HUES48 (cell line): ENCODE measurements around the gene PPP1R8.
"Not testable (repeated sequence)": the region's sequence is repeated elsewhere in the genome, so short reads cannot be mapped to it uniquely, and the experiment has no call there.

Source experiments
- H3K27ac ChIP-seq: one replicate; pipeline ENCODE4 v1.7.0; 2013; ENCODE audit warnings: low read depth, low read length, inconsistent platforms
- H3K27me3 ChIP-seq: 2 replicates; pipeline ENCODE4 v1.6.1; 2013; ENCODE audit warnings: mild to moderate bottlenecking, low read length; ENCODE audit not compliant: control insufficient read depth, insufficient read depth
- H3K36me3 ChIP-seq: 2 replicates; pipeline ENCODE4 v1.6.1; 2013; ENCODE audit warnings: low read length; ENCODE audit not compliant: control insufficient read depth, insufficient read depth
- H3K4me1 ChIP-seq: 2 replicates; pipeline ENCODE4 v1.6.1; 2013; ENCODE audit warnings: mild to moderate bottlenecking, low read length; ENCODE audit not compliant: control insufficient read depth, insufficient read depth
- H3K4me3 ChIP-seq: 2 replicates; pipeline ENCODE4 v1.5.1; 2013; ENCODE audit warnings: mild to moderate bottlenecking, low read depth, low read length
- H3K9ac ChIP-seq: 2 replicates; pipeline ENCODE4 v1.6.1; 2013; ENCODE audit warnings: mild to moderate bottlenecking, low read depth, low read length, moderate library complexity
- H3K9me3 ChIP-seq: 2 replicates; pipeline ENCODE4 v1.6.1; 2013; ENCODE audit warnings: low read length; ENCODE audit not compliant: control insufficient read depth, insufficient read depth

The PPP1R8 gene

GRCh38 chr1:27808131-27808530 lies 22.5 kb upstream of the PPP1R8 start:
- Histone ChIP-seq H3K36me3 (peaks cover 15% of the 10 kb centered on the region; the same call in 1 of the 2 replicates), H3K4me1 (peaks cover 17% of the 10 kb centered on the region)
- not testable (repeated sequence) for H3K9ac ChIP-seq, H3K27ac ChIP-seq, H3K4me3 ChIP-seq, H3K9me3 ChIP-seq, H3K27me3 ChIP-seq

GRCh38 chr1:27809883-27810282 lies 20.7 kb upstream of the PPP1R8 start:
- no peak overlapping the region for H3K4me3 ChIP-seq
- no peak overlapping the region for H3K9ac ChIP-seq
- no peak overlapping the region for H3K27ac ChIP-seq
- no peaks in the 10 kb centered on the region for H3K9me3 ChIP-seq
- peaks cover 17% of the 10 kb centered on the region for H3K4me1 ChIP-seq
- H3K27me3 ChIP-seq, result no peaks in the 10 kb centered on the region
- peaks cover 9% of the 10 kb centered on the region; the same call in 1 of the 2 replicates for H3K36me3 ChIP-seq

GRCh38 chr1:27811741-27812500 lies 18.7 kb upstream of the PPP1R8 start:
- Histone ChIP-seq H3K27ac (no peak overlapping the region), H3K27me3 (no peaks in the 10 kb centered on the region), H3K4me1 (peaks cover 11% of the 10 kb centered on the region), H3K9ac (no peak overlapping the region), H3K36me3 (peaks cover 4% of the 10 kb centered on the region; the same call in 1 of the 2 replicates), H3K9me3 (no peaks in the 10 kb centered on the region), H3K4me3 (no peak overlapping the region)

- Histone ChIP-seq H3K4me1 (no peaks in the 10 kb centered on the region), H3K27ac (peak overlapping the region; percentile 60), H3K9ac (0 out of 2 replicates have a peak overlapping the region, but pooled peaks have one; percentile 31), H3K36me3 (peaks cover 15% of the 10 kb centered on the region; the same call in 1 of the 2 replicates), H3K4me3 (no peak overlapping the region), H3K9me3 (no peaks in the 10 kb centered on the region), H3K27me3 (no peaks in the 10 kb centered on the region)
Measured at GRCh38 chr1:27816921-27817630, 13.5 kb upstream of the PPP1R8 start.

- Histone ChIP-seq H3K27me3 (no peaks in the 10 kb centered on the region), H3K9me3 (no peaks in the 10 kb centered on the region), H3K4me1 (no peaks in the 10 kb centered on the region), H3K27ac (no peak overlapping the region), H3K9ac (no peak overlapping the region), H3K36me3 (peaks cover 11% of the 10 kb centered on the region; the same call in 1 of the 2 replicates), H3K4me3 (no peak overlapping the region)
Measured at GRCh38 chr1:27821761-27822315, 8.7 kb upstream of the PPP1R8 start.

DNA sequence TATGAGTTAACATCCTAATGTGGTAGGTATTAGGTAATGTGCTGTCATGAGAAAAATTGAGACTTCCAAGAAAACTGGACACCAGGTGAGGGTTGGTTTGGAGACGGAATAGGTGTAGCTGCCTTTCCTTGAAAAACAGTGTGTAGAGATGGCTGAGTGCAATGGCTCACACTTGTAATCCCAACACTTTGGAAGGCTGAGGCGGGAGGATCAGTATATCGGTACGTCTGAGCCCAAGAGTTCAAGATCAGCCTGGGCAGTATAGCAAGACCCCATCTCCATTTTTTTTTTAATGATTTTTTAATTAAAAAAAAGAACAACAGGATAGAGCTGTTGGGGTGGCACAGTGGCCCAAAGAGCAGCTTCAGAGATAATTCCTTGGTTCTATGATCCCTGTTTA lies 6.8 kb upstream of the PPP1R8 start:
- Histone ChIP-seq H3K36me3 (peaks cover 8% of the 10 kb centered on the region; the same call in 1 of the 2 replicates), H3K27ac (no peak overlapping the region), H3K9me3 (no peaks in the 10 kb centered on the region), H3K27me3 (no peaks in the 10 kb centered on the region), H3K9ac (no peak overlapping the region), H3K4me1 (no peaks in the 10 kb centered on the region), H3K4me3 (no peak overlapping the region)

GRCh38 chr1:27824411-27824810 lies 6.2 kb upstream of the PPP1R8 start:
- no peak overlapping the region for H3K27ac ChIP-seq
- no peaks in the 10 kb centered on the region for H3K27me3 ChIP-seq
- H3K36me3 ChIP-seq, result peaks cover 7% of the 10 kb centered on the region; the same call in 1 of the 2 replicates
- no peaks in the 10 kb centered on the region for H3K4me1 ChIP-seq
- no peaks in the 10 kb centered on the region for H3K9me3 ChIP-seq
- H3K4me3 ChIP-seq, result no peak overlapping the region
- no peak overlapping the region for H3K9ac ChIP-seq

GRCh38 chr1:27829339-27829960 lies 1.1 kb upstream of the PPP1R8 start:
- H3K36me3 ChIP-seq, result peaks cover 22% of the 10 kb centered on the region
- not testable (repeated sequence) for H3K9me3 ChIP-seq, H3K4me1 ChIP-seq, H3K9ac ChIP-seq, H3K27me3 ChIP-seq, H3K4me3 ChIP-seq
- H3K27ac ChIP-seq, result peak overlapping the region; percentile 48

GRCh38 chr1:27831568-27832410 lies 1.2 kb downstream of the PPP1R8 start:
- Histone ChIP-seq H3K27ac (peak overlapping the region; percentile 97), H3K4me1 (peaks cover 7% of the 10 kb centered on the region), H3K36me3 (peaks cover 42% of the 10 kb centered on the region)

DNA sequence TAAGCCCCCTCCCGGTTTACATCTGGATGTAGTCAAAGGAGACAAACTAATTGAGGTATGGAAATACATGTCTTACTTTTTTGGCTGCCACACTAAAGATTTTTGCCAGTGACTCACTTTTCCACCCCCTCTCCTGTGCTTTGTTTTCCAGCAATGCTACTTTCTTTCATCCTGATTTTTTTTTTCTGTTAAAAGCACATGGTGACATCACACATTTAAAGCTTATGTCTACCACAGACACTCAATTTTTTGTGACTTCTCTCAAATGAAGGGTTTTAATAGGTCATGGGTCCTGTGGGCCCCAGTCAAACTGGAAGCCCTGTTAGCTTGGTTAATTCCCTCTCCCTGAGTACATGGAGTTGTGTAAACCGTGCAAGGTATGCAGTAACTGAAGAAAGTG lies 2.2 kb downstream of the PPP1R8 start:
- Histone ChIP-seq H3K4me3 (no peak overlapping the region), H3K27ac (no peak overlapping the region)

More at GRCh38 chr1:27831568-27832410, 1.2 kb downstream of the PPP1R8 start:
- Histone ChIP-seq H3K9me3 (no peaks in the 10 kb centered on the region), H3K4me3 (peak overlapping the region; percentile 91), H3K9ac (peak overlapping the region; percentile 98), H3K27me3 (no peaks in the 10 kb centered on the region)

More for the DNA sequence above, 2.2 kb downstream of the PPP1R8 start:
- Histone ChIP-seq H3K36me3 (peaks cover 44% of the 10 kb centered on the region), H3K9ac (no peak overlapping the region), H3K27me3 (no peaks in the 10 kb centered on the region), H3K4me1 (peaks cover 7% of the 10 kb centered on the region), H3K9me3 (no peaks in the 10 kb centered on the region)
